H9 (cell line): Measurements from ENCODE around the gene CYB5R3. TPM values are rescaled to one million over a fixed set of nuclear protein-coding genes. Genes with fewer than 3 reads are reported as not detected.

Experiments
- DNase-seq: peaks from one replicate; pipeline ENCODE4 v3.0.0-alpha.2; 2017
- H2AFZ ChIP-seq: one replicate; pipeline ENCODE4 v1.6.1; 2013; ENCODE audit warnings: mild to moderate bottlenecking, low read length, control low read depth, moderate library complexity
- H2AK5ac ChIP-seq: 2 replicates; pipeline ENCODE4 v1.6.1; 2013; ENCODE audit warnings: low read length, control low read depth, mixed read lengths; ENCODE audit not compliant: insufficient read length
- H2BK120ac ChIP-seq: one replicate; pipeline ENCODE4 v1.6.1; 2013; ENCODE audit warnings: low read depth, mild to moderate bottlenecking, low read length, control low read depth, inconsistent platforms; ENCODE audit not compliant: poor library complexity, severe bottlenecking
- H2BK12ac ChIP-seq: 2 replicates; pipeline ENCODE4 v1.6.1; 2013; ENCODE audit warnings: low read length, control low read depth, mixed read lengths, low read depth; ENCODE audit not compliant: insufficient read length
- H2BK15ac ChIP-seq: 2 replicates; pipeline ENCODE4 v1.6.1; 2013; ENCODE audit warnings: low read depth, low read length, control low read depth
- H2BK20ac ChIP-seq: one replicate; pipeline ENCODE4 v1.6.1; 2013; ENCODE audit warnings: low read depth, mild to moderate bottlenecking, low read length, control low read depth, inconsistent platforms; ENCODE audit not compliant: poor library complexity, severe bottlenecking
- H2BK5ac ChIP-seq: 2 replicates; pipeline ENCODE4 v1.6.1; 2013; ENCODE audit warnings: low read length, control low read depth, mixed read lengths; ENCODE audit not compliant: insufficient read length
- H3K14ac ChIP-seq: 2 replicates; pipeline ENCODE4 v1.6.1; 2013; ENCODE audit warnings: low read length, control low read depth; ENCODE audit not compliant: insufficient read depth
- H3K18ac ChIP-seq: 2 replicates; pipeline ENCODE4 v1.6.1; 2013; ENCODE audit warnings: low read depth, mild to moderate bottlenecking, mixed read lengths, low read length, control low read depth; ENCODE audit not compliant: insufficient read length
- H3K23ac ChIP-seq: 2 replicates; pipeline ENCODE4 v1.6.1; 2013; ENCODE audit warnings: low read length, control low read depth, mixed read lengths, low read depth; ENCODE audit not compliant: insufficient read length
- H3K23me2 ChIP-seq: 2 replicates; pipeline ENCODE4 v1.6.1; 2013; ENCODE audit warnings: low read depth, mild to moderate bottlenecking, mixed read lengths, low read length, control low read depth; ENCODE audit not compliant: insufficient read length, poor library complexity, severe bottlenecking
- H3K27ac ChIP-seq: 2 replicates; pipeline ENCODE4 v1.5.1; 2013; ENCODE audit warnings: low read length, control low read depth, mixed read lengths, low read depth; ENCODE audit not compliant: insufficient read length
- H3K27me3 ChIP-seq: 2 replicates; pipeline ENCODE4 v1.6.1; 2013; ENCODE audit warnings: low read length, control low read depth, inconsistent platforms; ENCODE audit not compliant: insufficient read depth
- H3K4ac ChIP-seq: 2 replicates; pipeline ENCODE4 v1.6.1; 2013; ENCODE audit warnings: low read depth, mild to moderate bottlenecking, control low read depth, inconsistent platforms, low read length, moderate library complexity
- H3K4me1 ChIP-seq: 2 replicates; pipeline ENCODE4 v1.6.1; 2013; ENCODE audit warnings: low read length, control low read depth, inconsistent platforms; ENCODE audit not compliant: insufficient read depth
- H3K4me2 ChIP-seq: 2 replicates; pipeline ENCODE4 v1.6.1; 2013; ENCODE audit warnings: low read length, control low read depth, mixed read lengths; ENCODE audit not compliant: insufficient read length, insufficient read depth
- H3K56ac ChIP-seq: 2 replicates; pipeline ENCODE4 v1.6.1; 2013; ENCODE audit warnings: low read depth, mild to moderate bottlenecking, mixed read lengths, low read length, control low read depth; ENCODE audit not compliant: insufficient read length
- H3K79me1 ChIP-seq: 2 replicates; pipeline ENCODE4 v1.6.1; 2013; ENCODE audit warnings: low read depth, mild to moderate bottlenecking, moderate library complexity, low read length, control low read depth, inconsistent platforms; ENCODE audit not compliant: insufficient read depth, poor library complexity, severe bottlenecking
- H3K79me2 ChIP-seq: 2 replicates; pipeline ENCODE4 v1.6.1; 2013; ENCODE audit warnings: low read length, control low read depth, inconsistent platforms; ENCODE audit not compliant: insufficient read depth
- H3K9ac ChIP-seq: 2 replicates; pipeline ENCODE4 v1.6.1; 2013; ENCODE audit warnings: low read length, control low read depth, mixed read lengths; ENCODE audit not compliant: insufficient read length; ENCODE audit errors: extremely low read depth
- H3K9me3 ChIP-seq: one replicate; pipeline ENCODE4 v1.6.1; 2013; ENCODE audit warnings: low read depth, low read length, inconsistent platforms; ENCODE audit not compliant: control insufficient read depth
- H3T11ph ChIP-seq: one replicate; pipeline ENCODE4 v1.6.1; 2013; ENCODE audit warnings: mild to moderate bottlenecking, low read length, control low read depth, inconsistent platforms
- H4K20me1 ChIP-seq: one replicate; pipeline ENCODE4 v1.6.1; 2013; ENCODE audit not compliant: control insufficient read depth, insufficient read length, insufficient read depth
- H4K5ac ChIP-seq: 2 replicates; pipeline ENCODE4 v1.6.1; 2013; ENCODE audit warnings: low read depth, mild to moderate bottlenecking, mixed read lengths, low read length, control low read depth; ENCODE audit not compliant: insufficient read length
- H4K8ac ChIP-seq: replicated peaks from 2 replicates; pipeline ENCODE4 v1.6.1; 2013; ENCODE audit warnings: low read length, control low read depth, mixed read lengths, low read depth; ENCODE audit not compliant: insufficient read length
- H4K91ac ChIP-seq: 2 replicates; pipeline ENCODE4 v1.6.1; 2013; ENCODE audit warnings: low read depth, mild to moderate bottlenecking, moderate library complexity, mixed read lengths, low read length, control low read depth; ENCODE audit not compliant: insufficient read length
- H3K27ac Mint-ChIP-seq, 3 experiments: 2 replicates in 2 of 3; 3 replicates in 1 of 3; pipeline ENCODE4 v1.8.0; 2020 to 2021; ENCODE audit warnings: mixed read lengths in 3 of 3, mild to moderate bottlenecking in 1 of 3, moderate library complexity in 1 of 3
- H3K27me3 Mint-ChIP-seq: 2 replicates; pipeline ENCODE4 v1.8.0; 2021; ENCODE audit warnings: low read depth, mild to moderate bottlenecking, moderate library complexity, mixed read lengths
- H3K36me3 Mint-ChIP-seq, 3 experiments: 2 replicates in 2 of 3; 3 replicates in 1 of 3; pipeline ENCODE4 v1.8.0; 2020 to 2021; ENCODE audit warnings: low read depth in 3 of 3, mixed read lengths in 3 of 3; ENCODE audit not compliant: insufficient read depth in 1 of 3
- H3K4me1 Mint-ChIP-seq, 2 experiments: 2 replicates each; pipeline ENCODE4 v1.8.0; 2020; ENCODE audit warnings: mixed read lengths in 2 of 2
- H3K4me3 Mint-ChIP-seq, 2 experiments: 2 replicates in 1 of 2; 3 replicates in 1 of 2; pipeline ENCODE4 v1.8.0; 2020 to 2021; ENCODE audit warnings: mild to moderate bottlenecking in 2 of 2, mixed read lengths in 2 of 2, moderate library complexity in 1 of 2
- H3K9me3 Mint-ChIP-seq, 2 experiments: 2 replicates in 1 of 2; 3 replicates in 1 of 2; pipeline ENCODE4 v1.8.0; 2020; ENCODE audit warnings: mild to moderate bottlenecking in 2 of 2, mixed read lengths in 2 of 2, moderate library complexity in 1 of 2
- WGBS: extraction: QIAGEN DNeasy Blood & Tissue Kit; methylation state at CpG from one replicate; pipeline ENCODE4 v1.1.7; 2013; ENCODE audit warnings: missing lambda C conversion rate, low lambda C conversion rate, mixed read lengths; ENCODE audit not compliant: insufficient read length; ENCODE audit errors: extremely low coverage; 5-methylcytosine and 5-hydroxymethylcytosine counted together
- total RNA-seq: library from RNA; stranded (reverse); gene quantifications from 2 replicates; pipeline ENCODE4 v1.2.1, GENCODE V29; 2021
- TF ChIP-seq, protein P1 (sequence below): fragments of 200-600 bp; sonication (generic); conservative IDR thresholded peaks from 3 replicates; pipeline ENCODE4 v1.8.0; 2021; ENCODE audit warnings: antibody characterized with exemption, mild to moderate bottlenecking

CYB5R3 gene
- total RNA-seq, 1 experiment from 2014 or later = 97.4 TPM

DNA sequence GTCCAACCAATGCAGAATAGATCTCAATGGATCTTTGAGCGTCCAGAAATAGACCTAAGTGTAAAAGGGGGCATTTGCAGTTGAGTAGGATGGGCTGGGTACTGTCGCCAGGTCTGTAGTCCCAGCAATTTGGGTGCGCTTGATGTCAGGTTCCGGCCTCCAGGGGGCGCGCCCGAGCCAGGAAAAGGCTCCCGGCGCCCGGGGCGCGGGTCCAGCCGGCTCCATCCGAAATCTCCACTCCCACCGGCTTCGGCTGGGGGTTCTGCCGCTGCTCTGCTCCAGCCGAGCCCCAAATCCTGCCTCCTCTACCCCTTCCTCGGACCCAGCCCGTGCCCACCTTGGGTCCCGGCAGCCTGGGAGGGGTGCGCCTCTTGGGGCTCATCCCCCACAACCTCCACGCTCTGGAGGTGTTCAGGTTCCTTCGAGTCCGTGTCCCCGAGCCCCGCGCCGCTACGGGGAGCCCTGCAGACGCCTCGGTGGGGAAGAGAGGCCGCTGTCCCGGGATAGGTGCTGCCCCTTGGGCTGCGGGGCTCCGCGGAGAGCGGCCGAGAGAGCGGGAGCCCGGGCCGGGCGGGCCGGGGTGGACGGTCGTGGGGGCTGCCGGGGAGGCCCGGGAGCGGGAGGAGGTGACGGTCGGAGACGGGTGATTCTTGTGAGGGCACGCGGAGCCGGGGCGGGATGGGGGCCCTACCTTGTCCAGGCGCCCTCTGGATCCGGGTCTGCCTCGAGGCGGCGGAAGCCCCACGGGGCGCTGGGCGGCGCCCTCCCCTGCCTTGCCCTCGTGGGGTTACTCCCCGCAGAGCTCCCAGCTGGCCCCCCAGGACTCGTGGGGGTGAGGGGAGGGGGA is 13.0 kb upstream of the CYB5R3 start:
- Histone ChIP-seq H3K4ac (no peak overlapping the region), H3K27ac (no peak overlapping the region), H4K8ac (no peak overlapping the region), H2BK20ac (no peak overlapping the region), H3K14ac (peak overlapping the region; percentile 90), H3K9me3 (no peaks in the 10 kb centered on the region), H4K20me1 (no peaks in the 10 kb centered on the region), H2AFZ (no peak overlapping the region), H3K9ac (peak overlapping the region; percentile 39), H3K4me1 (no peaks in the 10 kb centered on the region), H3K79me2 (no peaks in the 10 kb centered on the region), H3T11ph (no peak overlapping the region), H3K23ac (no peak overlapping the region), H2BK5ac (no peak overlapping the region), H2AK5ac (no peak overlapping the region), H3K27me3 (no peaks in the 10 kb centered on the region; the same call in 1 of the 2 replicates), H4K5ac (no peak overlapping the region), H2BK12ac (no peak overlapping the region), H2BK15ac (no peak overlapping the region), H3K23me2 (peaks cover 3% of the 10 kb centered on the region), H4K91ac (no peak overlapping the region), H3K79me1 (no peaks in the 10 kb centered on the region), H2BK120ac (no peak overlapping the region), H3K56ac (no peak overlapping the region), H3K4me2 (peak overlapping the region; percentile 64), H3K18ac (peak overlapping the region; percentile 70)
- Mint-ChIP-seq H3K4me3 (peak overlapping the region; percentile 48 to 74), H3K27me3 (peaks cover 49% of the 10 kb centered on the region), H3K36me3 (no peaks in the 10 kb centered on the region), H3K27ac (no peak overlapping the region), H3K4me1 (no peaks in the 10 kb centered on the region), H3K9me3 (peaks cover 0 to 2% of the 10 kb centered on the region in 2 experiments; a peak in 1 of 5 replicates)
- TF ChIP-seq, protein P1, sequence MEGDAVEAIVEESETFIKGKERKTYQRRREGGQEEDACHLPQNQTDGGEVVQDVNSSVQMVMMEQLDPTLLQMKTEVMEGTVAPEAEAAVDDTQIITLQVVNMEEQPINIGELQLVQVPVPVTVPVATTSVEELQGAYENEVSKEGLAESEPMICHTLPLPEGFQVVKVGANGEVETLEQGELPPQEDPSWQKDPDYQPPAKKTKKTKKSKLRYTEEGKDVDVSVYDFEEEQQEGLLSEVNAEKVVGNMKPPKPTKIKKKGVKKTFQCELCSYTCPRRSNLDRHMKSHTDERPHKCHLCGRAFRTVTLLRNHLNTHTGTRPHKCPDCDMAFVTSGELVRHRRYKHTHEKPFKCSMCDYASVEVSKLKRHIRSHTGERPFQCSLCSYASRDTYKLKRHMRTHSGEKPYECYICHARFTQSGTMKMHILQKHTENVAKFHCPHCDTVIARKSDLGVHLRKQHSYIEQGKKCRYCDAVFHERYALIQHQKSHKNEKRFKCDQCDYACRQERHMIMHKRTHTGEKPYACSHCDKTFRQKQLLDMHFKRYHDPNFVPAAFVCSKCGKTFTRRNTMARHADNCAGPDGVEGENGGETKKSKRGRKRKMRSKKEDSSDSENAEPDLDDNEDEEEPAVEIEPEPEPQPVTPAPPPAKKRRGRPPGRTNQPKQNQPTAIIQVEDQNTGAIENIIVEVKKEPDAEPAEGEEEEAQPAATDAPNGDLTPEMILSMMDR = peak; percentile 88
- no CpG with 5 or more reads among the region's 68 CpGs for WGBS
- peak; percentile 86 for DNase-seq
